ENCODE results near the gene HSD17B8.

Gene HSD17B8

DNA sequence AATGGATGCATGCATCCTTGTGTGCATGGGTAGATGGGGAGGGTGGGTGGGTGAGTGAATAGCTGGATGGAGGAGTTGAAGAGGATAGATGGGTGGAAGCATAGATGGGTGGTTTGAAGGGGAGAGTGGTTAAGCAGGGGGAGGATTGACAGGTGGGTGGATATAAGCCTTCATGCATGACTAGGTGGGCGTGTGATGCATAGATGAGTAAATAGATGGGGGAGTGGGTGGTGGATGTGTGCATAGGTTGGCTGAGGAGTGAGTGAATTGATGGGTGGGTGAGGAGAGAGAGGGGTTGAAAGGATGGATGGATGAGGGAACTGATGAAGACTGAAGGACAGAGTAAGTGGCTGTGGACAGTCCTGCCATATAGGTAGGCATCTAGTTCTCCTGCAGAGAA lies 16.6 kb upstream of the HSD17B8 start:
- DNase-seq (ENCODE audit: low read depth) = no peak
- TF ChIP-seq, protein P1, sequence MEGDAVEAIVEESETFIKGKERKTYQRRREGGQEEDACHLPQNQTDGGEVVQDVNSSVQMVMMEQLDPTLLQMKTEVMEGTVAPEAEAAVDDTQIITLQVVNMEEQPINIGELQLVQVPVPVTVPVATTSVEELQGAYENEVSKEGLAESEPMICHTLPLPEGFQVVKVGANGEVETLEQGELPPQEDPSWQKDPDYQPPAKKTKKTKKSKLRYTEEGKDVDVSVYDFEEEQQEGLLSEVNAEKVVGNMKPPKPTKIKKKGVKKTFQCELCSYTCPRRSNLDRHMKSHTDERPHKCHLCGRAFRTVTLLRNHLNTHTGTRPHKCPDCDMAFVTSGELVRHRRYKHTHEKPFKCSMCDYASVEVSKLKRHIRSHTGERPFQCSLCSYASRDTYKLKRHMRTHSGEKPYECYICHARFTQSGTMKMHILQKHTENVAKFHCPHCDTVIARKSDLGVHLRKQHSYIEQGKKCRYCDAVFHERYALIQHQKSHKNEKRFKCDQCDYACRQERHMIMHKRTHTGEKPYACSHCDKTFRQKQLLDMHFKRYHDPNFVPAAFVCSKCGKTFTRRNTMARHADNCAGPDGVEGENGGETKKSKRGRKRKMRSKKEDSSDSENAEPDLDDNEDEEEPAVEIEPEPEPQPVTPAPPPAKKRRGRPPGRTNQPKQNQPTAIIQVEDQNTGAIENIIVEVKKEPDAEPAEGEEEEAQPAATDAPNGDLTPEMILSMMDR (conservative IDR thresholded peaks at IDR 0.05; ENCODE audit: low read depth, low read length) = no peak

DNA sequence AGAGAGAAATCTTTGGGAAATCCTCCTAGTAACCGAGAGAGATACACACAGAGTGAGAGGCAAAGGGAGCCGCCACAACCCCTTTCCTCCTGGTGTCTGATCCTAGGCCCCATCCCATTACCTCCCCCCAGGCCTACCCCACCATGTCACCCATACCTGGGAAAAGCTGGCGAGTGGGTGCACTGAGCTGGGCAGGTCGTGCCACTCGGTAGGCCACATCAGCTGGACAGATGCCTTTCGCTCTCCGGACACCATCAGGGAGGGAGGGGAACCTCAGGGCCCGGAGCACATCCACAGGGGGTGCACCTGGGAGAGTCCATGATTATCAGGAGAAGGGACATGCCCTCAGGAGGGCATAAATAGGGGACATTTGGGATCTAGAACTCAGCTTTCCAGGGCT lies 15.3 kb upstream of the HSD17B8 start:
- TF ChIP-seq, protein P1 (conservative IDR thresholded peaks at IDR 0.05; ENCODE audit: low read depth, low read length) = no peak
- H3K4me3 ChIP-seq (ENCODE audit: low read depth, low read length) = no peak overlapping the region
- DNase-seq (ENCODE audit: low read depth) = no peak

More for the DNA sequence above, 16.6 kb upstream of the HSD17B8 start:
- H3K4me3 ChIP-seq (ENCODE audit: low read depth, low read length) = no peak overlapping the region

DNA sequence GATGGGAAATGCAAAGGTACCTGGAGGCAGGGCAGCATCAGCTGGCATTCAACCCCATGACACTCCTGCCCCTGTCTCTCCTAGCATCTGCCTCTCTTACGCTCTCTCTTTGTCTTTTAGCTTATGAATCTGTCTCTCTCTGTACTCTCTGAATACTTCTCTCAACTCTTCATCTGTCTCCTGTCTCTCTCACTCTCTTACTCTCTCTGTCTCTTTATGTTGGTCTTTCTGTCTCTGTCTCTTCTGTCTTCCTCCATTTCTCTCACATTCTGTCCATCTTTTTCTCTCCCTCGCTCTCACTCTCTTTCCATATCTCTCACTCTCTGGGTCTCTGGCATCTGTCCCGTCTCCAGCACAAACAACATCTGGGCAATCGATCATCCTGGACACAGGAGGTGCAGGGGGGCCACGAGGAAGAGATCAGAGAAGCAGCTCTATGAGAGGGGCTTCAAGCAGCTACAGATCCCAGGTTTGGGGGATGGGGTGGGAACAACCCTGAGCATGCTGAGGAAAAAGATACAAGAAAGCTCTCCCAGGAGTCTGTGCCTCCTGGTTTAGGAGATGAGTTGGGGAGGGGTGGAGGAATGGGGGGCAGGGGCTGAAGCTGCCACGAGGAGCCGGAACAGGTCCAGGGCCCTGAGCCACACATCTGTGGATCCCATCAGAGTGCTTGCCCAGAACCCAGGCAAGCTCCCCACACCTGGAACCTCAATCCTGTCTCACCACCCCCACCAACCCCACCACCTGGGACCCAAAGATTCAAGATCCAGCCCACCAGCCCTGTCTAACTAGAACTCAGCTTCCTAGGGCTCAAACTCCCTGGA lies 14.6 kb upstream of the HSD17B8 start:
- no peak overlapping the region for H3K4me3 ChIP-seq (ENCODE audit: low read depth, low read length)
- TF ChIP-seq, protein P1 (conservative IDR thresholded peaks at IDR 0.05; ENCODE audit: low read depth, low read length) = no peak
- DNase-seq (ENCODE audit: low read depth) = no peak

DNA sequence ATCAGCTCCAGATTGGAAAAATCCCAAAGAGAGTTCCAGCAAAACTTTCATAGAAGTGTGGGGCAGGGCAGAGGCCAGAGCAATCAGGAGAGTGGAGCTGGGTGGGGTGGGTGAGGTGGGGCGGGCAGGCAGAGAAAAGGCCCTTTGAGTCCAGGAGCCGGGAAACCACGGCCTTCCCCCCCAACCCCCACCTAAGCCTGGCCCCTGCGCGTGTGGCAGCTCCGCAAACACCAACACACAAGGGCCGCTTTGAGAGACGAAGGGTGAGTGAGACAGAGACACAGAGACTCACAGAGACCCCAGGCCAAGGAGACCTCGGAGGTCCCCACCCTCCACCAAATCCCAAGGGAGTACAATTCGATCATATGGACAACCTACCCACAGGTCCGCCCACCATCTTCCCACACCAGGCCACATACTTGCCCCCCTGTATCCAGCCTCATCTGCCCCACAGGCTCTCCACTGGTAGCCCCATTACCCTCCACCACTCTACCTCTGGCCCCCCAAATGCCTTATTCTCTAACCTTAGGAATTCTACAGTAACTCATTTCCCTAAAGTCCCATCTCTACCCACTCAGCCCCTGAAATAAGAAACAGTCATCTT lies 13.8 kb upstream of the HSD17B8 start:
- no peak for DNase-seq (ENCODE audit: low read depth)
- TF ChIP-seq, protein P1 (conservative IDR thresholded peaks at IDR 0.05; ENCODE audit: low read depth, low read length) = no peak
- no peak overlapping the region for H3K4me3 ChIP-seq (ENCODE audit: low read depth, low read length)

DNA sequence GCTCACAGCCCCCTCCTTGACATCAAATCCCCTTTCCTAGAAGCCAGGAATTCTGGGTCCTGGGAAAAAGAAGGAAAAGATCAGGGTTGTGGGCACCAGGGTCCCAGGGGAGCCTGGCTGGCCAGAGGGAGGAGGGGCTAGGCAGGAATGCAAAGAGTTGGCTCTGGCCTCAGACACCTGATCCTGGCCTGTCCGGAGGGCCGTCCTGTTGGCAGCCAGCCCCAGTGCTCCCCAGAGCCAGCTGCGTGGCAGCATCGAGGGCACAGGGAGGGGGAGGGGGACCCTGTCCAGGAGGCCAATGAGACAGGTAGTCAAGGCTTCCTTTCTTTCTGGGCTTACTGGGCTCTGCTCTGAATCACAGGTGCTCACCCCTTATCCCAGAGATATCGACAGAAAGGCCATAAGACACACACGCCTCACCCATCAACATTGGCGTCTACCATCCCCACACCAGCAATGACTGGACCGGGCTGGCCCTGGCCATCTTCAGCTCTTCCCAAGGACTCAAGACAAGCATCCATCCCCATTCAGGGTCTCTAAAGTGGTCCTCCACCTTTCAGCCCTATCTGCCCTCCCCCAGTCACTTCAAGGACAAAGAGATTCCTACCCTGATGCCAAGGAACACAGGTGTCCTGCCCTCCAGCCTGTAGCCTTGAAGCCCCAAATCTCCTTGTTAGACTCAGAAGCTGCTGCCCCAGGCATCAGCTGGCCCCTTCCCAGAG lies 12.9 kb upstream of the HSD17B8 start:
- TF ChIP-seq, protein P1 (conservative IDR thresholded peaks at IDR 0.05; ENCODE audit: low read depth, low read length) = no peak
- H3K4me3 ChIP-seq (ENCODE audit: low read depth, low read length) = no peak overlapping the region
- no peak for DNase-seq (ENCODE audit: low read depth)

DNA sequence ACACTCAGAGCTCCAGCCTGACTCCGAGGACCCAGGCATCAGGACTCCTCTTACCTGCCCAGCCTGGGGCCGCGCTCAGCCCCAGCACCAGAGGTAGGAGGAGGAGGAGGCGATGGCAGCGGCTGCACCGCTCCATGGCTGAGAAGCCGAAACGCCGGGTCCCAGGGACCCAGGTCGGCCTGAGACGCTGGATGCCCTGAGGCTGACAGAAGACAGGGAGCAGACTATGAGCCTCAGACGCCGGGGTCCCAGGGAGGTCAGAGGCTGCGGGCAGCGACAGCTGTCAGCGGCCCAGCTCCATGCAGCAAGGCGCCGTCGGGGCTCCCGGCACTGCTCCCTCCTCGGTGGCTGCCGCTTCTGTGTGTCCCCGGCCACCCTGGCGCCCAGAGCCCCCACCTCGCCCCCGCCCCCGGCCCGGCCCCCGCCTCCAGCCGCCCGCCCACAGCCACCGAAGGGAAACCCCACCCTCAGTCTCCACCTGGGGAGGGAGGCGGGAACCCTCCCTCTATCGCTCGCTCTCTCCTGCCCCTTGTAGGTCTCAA lies 12.3 kb upstream of the HSD17B8 start, which contains the start of gene COL11A2:
Gene COL11A2, minus strand, starts transcription at position 363 of the 542 bp plus-strand sequence. Its CDS starts 227 bp downstream, at position 136.
- TF ChIP-seq, protein P1 (conservative IDR thresholded peaks at IDR 0.05; ENCODE audit: low read depth, low read length) = no peak
- no peak for DNase-seq (ENCODE audit: low read depth)
- H3K4me3 ChIP-seq (ENCODE audit: low read depth, low read length) = peak within 1 kb of the TSS; percentile 44

Measured in choroid plexus epithelial cell (primary cell).